SK-N-SH (cell line): ENCODE measurements around the gene PIP4P1. TPM values are rescaled to one million over a fixed set of nuclear protein-coding genes. Genes with fewer than 3 reads are reported as not detected.

Source experiments
- CTCF ChIA-PET: fragments of 300-600, 350-600 bp; formaldehyde crosslinking; extraction: SDS; loops from one replicate; lab custom pipeline; 2021; lab: Yijun Ruan, JAX
- POLR2A ChIA-PET: fragments of 350-600 bp; sonication (Branson Sonifier 250); formaldehyde crosslinking; extraction: SDS; loops from one replicate; lab custom pipeline; 2020; ENCODE audit warnings: antibody characterized with exemption, inconsistent platforms; lab: Yijun Ruan, JAX
- DNase-seq: peaks from one replicate; pipeline ENCODE4 v3.0.0; 2012
- H2AFZ ChIP-seq: fragments of 200-600 bp; sonication (generic); 2 replicates; pipeline ENCODE4 v1.8.1; 2016; ENCODE audit warnings: antibody characterized with exemption, mild to moderate bottlenecking, low read depth
- H3F3A ChIP-seq: fragments of 200-600 bp; sonication (generic); replicated peaks from 2 replicates; pipeline ENCODE3; 2016; ENCODE audit warnings: antibody characterized with exemption, mild to moderate bottlenecking; ENCODE audit not compliant: insufficient read depth
- H3K27ac ChIP-seq, 2 experiments: fragments of 200-500 bp in 1 of 2; fragments of 200-600 bp in 1 of 2; sonication (Bioruptor generic) in 1 of 2; sonication (generic), shearing (Covaris generic) in 1 of 2; 2 replicates each; pipeline versions ENCODE4 v1.5.1 to v1.6.1; 2014 to 2016; ENCODE audit warnings: low read depth in 2 of 2, inconsistent platforms in 1 of 2, low read length in 1 of 2, mild to moderate bottlenecking in 1 of 2, mixed read lengths in 1 of 2
- H3K27me3 ChIP-seq: fragments of 200-600 bp; sonication (generic), shearing (Covaris generic); 2 replicates; pipeline ENCODE4 v1.6.1; 2016; ENCODE audit warnings: mixed run types; ENCODE audit not compliant: insufficient read depth
- H3K36me3 ChIP-seq, 2 experiments: fragments of 200-500 bp in 1 of 2; fragments of 200-600 bp in 1 of 2; sonication (Bioruptor generic) in 1 of 2; sonication (generic) in 1 of 2; replicated peaks in 1 of 2; 2 replicates each; pipeline versions ENCODE3 to v1.5.1; 2014 to 2016; ENCODE audit warnings: low read length in 1 of 2, mild to moderate bottlenecking in 1 of 2; ENCODE audit not compliant: insufficient read depth in 2 of 2, control insufficient read depth in 1 of 2
- H3K4me1 ChIP-seq, 2 experiments: fragments of 200-500 bp in 1 of 2; fragments of 200-600 bp in 1 of 2; sonication (Bioruptor generic) in 1 of 2; sonication (generic), shearing (Covaris generic) in 1 of 2; 2 replicates each; pipeline versions ENCODE4 v1.5.1 to v1.6.1; 2014 to 2016; ENCODE audit warnings: low read depth in 1 of 2, low read length in 1 of 2, mixed run types in 1 of 2; ENCODE audit not compliant: insufficient read depth in 2 of 2, control insufficient read depth in 1 of 2
- H3K4me2 ChIP-seq: fragments of 200-600 bp; sonication (generic), shearing (Covaris generic); 2 replicates; pipeline ENCODE4 v1.6.1; 2017; ENCODE audit warnings: mixed run types
- H3K4me3 ChIP-seq, 2 experiments: fragments of 200-500 bp in 1 of 2; fragments of 200-600 bp in 1 of 2; sonication (Bioruptor generic) in 1 of 2; sonication (generic), shearing (Covaris generic) in 1 of 2; 2 replicates each; pipeline versions ENCODE4 v1.5.1 to v1.8.1; 2014 to 2016; ENCODE audit warnings: low read depth in 2 of 2, inconsistent platforms in 1 of 2, low read length in 1 of 2, mild to moderate bottlenecking in 1 of 2, mixed read lengths in 1 of 2, moderate library complexity in 1 of 2
- H3K79me2 ChIP-seq: fragments of 200-600 bp; sonication (generic); 2 replicates; pipeline ENCODE4 v1.8.1; 2017; ENCODE audit warnings: mild to moderate bottlenecking; ENCODE audit not compliant: insufficient read depth
- H3K9ac ChIP-seq: fragments of 200-600 bp; sonication (generic); 2 replicates; pipeline ENCODE4 v1.6.1; 2017; ENCODE audit warnings: mixed run types
- H3K9me2 ChIP-seq: fragments of 200-600 bp; sonication (generic); 2 replicates; pipeline ENCODE4 v1.6.1; 2017; ENCODE audit warnings: mixed run types
- H3K9me3 ChIP-seq: fragments of 200-600 bp; sonication (generic); 2 replicates; pipeline ENCODE4 v1.6.1; 2017; ENCODE audit warnings: mixed run types, mild to moderate bottlenecking, moderate library complexity
- H4K20me1 ChIP-seq: fragments of 200-600 bp; sonication (generic); 2 replicates; pipeline ENCODE4 v1.6.1; 2017; ENCODE audit warnings: mild to moderate bottlenecking, mixed run types; ENCODE audit not compliant: insufficient read depth
- CHD2 ChIP-seq: fragments of 150-350 bp; IDR thresholded peaks from 2 replicates; pipeline ENCODE4 v1.6.1; 2018; ENCODE audit warnings: low read length; ENCODE audit not compliant: partially characterized antibody
- EZH2phosphoT487 ChIP-seq: fragments of 200-600 bp; sonication (generic); IDR thresholded peaks from 2 replicates; pipeline ENCODE4 v1.6.1; 2017; ENCODE audit warnings: low read depth, mixed run types, mild to moderate bottlenecking, antibody characterized with exemption, moderate library complexity, borderline replicate concordance
- FOSL2 ChIP-seq: IDR thresholded peaks from 2 replicates; pipeline ENCODE4 v1.4.0; 2012; ENCODE audit warnings: low read depth, mild to moderate bottlenecking, moderate library complexity, borderline replicate concordance
- FOXJ3 ChIP-seq: sonication (generic); formaldehyde crosslinking; IDR thresholded peaks from 2 replicates; pipeline ENCODE4 v1.5.1; 2020; ENCODE audit warnings: mild to moderate bottlenecking, missing genetic modification reagents
- FOXM1 ChIP-seq: IDR thresholded peaks from 2 replicates; pipeline ENCODE4 v1.4.0; 2012; ENCODE audit warnings: low read depth, mild to moderate bottlenecking
- GABPA ChIP-seq: IDR thresholded peaks from 2 replicates; pipeline ENCODE4 v1.4.0; 2012; ENCODE audit warnings: low read depth, mild to moderate bottlenecking
- GATA2 ChIP-seq: sonication (generic); formaldehyde crosslinking; IDR thresholded peaks from 2 replicates; pipeline ENCODE4 v1.5.0; 2020; ENCODE audit warnings: mild to moderate bottlenecking, missing genetic modification reagents
- JUND ChIP-seq: IDR thresholded peaks from 2 replicates; pipeline ENCODE4 v1.4.0; 2012
- MAX ChIP-seq: IDR thresholded peaks from 2 replicates; pipeline ENCODE4 v1.4.0; 2012; ENCODE audit warnings: low read depth
- MEF2A ChIP-seq: IDR thresholded peaks from 2 replicates; pipeline ENCODE4 v1.4.0; 2012; ENCODE audit warnings: low read depth, borderline replicate concordance
- MXI1 ChIP-seq: IDR thresholded peaks from 2 replicates; pipeline ENCODE4 v1.6.1; 2012; ENCODE audit warnings: mild to moderate bottlenecking, low read depth, low read length, improper control_type of control experiment
- NRF1 ChIP-seq: IDR thresholded peaks from 2 replicates; pipeline ENCODE4 v1.6.1; 2012; ENCODE audit warnings: low read depth, mild to moderate bottlenecking, low read length
- PBX3 ChIP-seq: IDR thresholded peaks from 2 replicates; pipeline ENCODE4; 2012
- RAD21 ChIP-seq: IDR thresholded peaks from 2 replicates; pipeline ENCODE4 v1.6.1; 2012; ENCODE audit warnings: mild to moderate bottlenecking, low read length
- RCOR1 ChIP-seq: fragments of 150-350 bp; IDR thresholded peaks from 2 replicates; pipeline ENCODE4 v1.6.1; 2017; ENCODE audit warnings: antibody characterized with exemption, low read length
- RFX5 ChIP-seq: IDR thresholded peaks from 2 replicates; pipeline ENCODE4 v1.6.1; 2012; ENCODE audit warnings: mild to moderate bottlenecking, improper control_type of control experiment, low read length
- SMC3 ChIP-seq: IDR thresholded peaks from 2 replicates; pipeline ENCODE4 v1.6.1; 2012; ENCODE audit warnings: low read depth, low read length, improper control_type of control experiment
- TAF1 ChIP-seq: IDR thresholded peaks from 2 replicates; pipeline ENCODE4 v1.6.1; 2012; ENCODE audit warnings: low read depth, mild to moderate bottlenecking, low read length, moderate library complexity, borderline replicate concordance
- ZBTB33 ChIP-seq: IDR thresholded peaks from 2 replicates; pipeline ENCODE4 v1.4.0; 2012; ENCODE audit warnings: low read depth, borderline replicate concordance
- WGBS: methylation state at CpG from one replicate; pipeline ENCODE4 v1.1.6; 2017; ENCODE audit warnings: low lambda C conversion rate; 5-methylcytosine and 5-hydroxymethylcytosine counted together
- polyA plus RNA-seq, 3 experiments: library from polyadenylated mRNA; depleted of rRNA; stranded (reverse); fragments of >200 nt; gene quantifications; 2 replicates each; pipeline ENCODE4 v1.2.3, GENCODE V29; 2012

The PIP4P1 gene
- polyA plus RNA-seq, 1 of the 3 experiments (the other 2 are of a cell fraction) = 30.7 TPM

- CTCF ChIA-PET = interaction anchor here (2.0 kb wide), 1 partner anchor 12 kb away, joined by 7 read pairs; no protein-coding TSS in a partner anchor
- TF ChIP-seq JUND (peak; percentile 26; the same call in 1 of the 2 replicates), FOSL2 (peak; percentile 39; the same call in 1 of the 2 replicates), SMC3 (no peak)
- 69% methylated on average over 5 of the region's 5 CpGs for WGBS
- POLR2A ChIA-PET = no interaction called here
- peaks cover 0 to 7% of the 10 kb centered on the region in 2 experiments; a peak in 1 of 4 replicates for H3K4me1 ChIP-seq
- H3K9me3 ChIP-seq = no peaks in the 10 kb centered on the region
- H2AFZ ChIP-seq = peak overlapping the region; percentile 91
- peak overlapping the region; percentile 64; the same call in 1 of the 2 replicates for H3K4me2 ChIP-seq
- H3K9me2 ChIP-seq = no peaks in the 10 kb centered on the region
- no peaks in the 10 kb centered on the region for H4K20me1 ChIP-seq
- H3K79me2 ChIP-seq = no peaks in the 10 kb centered on the region
- H3K9ac ChIP-seq = no peak overlapping the region
- H3K27me3 ChIP-seq = no peaks in the 10 kb centered on the region
- no peak for DNase-seq
- H3K36me3 ChIP-seq = no peaks in the 10 kb centered on the region
- H3K27ac ChIP-seq = no peak overlapping the region
- H3F3A ChIP-seq = no peaks in the 10 kb centered on the region
- H3K4me3 ChIP-seq = no peak overlapping the region
Observed at GRCh38 chr14:20427231-20428009, 33.8 kb downstream of the PIP4P1 start.

GRCh38 chr14:20424851-20425250 lies 36.4 kb downstream of the PIP4P1 start:
- Histone ChIP-seq H3K4me1 (peaks cover 0 to 5% of the 10 kb centered on the region in 2 experiments; a peak in 1 of 4 replicates), H3K36me3 (no peaks in the 10 kb centered on the region), H3K4me3 (no peak overlapping the region), H3K27ac (no peak overlapping the region), H3K27me3 (no peaks in the 10 kb centered on the region; the same call in 1 of the 2 replicates), H2AFZ (0 out of 2 replicates have a peak overlapping the region, but pooled peaks have one; percentile 48), H3K9ac (no peak overlapping the region), H3K9me2 (no peaks in the 10 kb centered on the region), H3F3A (no peaks in the 10 kb centered on the region), H3K9me3 (no peaks in the 10 kb centered on the region), H3K79me2 (no peaks in the 10 kb centered on the region), H4K20me1 (no peaks in the 10 kb centered on the region), H3K4me2 (no peak overlapping the region)
- DNase-seq = no peak
- ChIA-PET CTCF (interaction anchor here (3.3 kb wide), 1 partner anchor 10 kb away, joined by 19 read pairs; the partner anchor contains the start of gene TEP1), POLR2A (no interaction called here)
- 10% methylated on average over 2 of the region's 2 CpGs for WGBS
- no peak for TF ChIP-seq NRF1
- TF ChIP-seq MEF2A = no peak
- TF ChIP-seq CHD2 = no peak
- TF ChIP-seq MXI1 = no peak
- TF ChIP-seq GATA2 (CRISPR knock-in tag) = no peak
- no peak for TF ChIP-seq SMC3
- TF ChIP-seq FOSL2 = no peak
- TF ChIP-seq TAF1 = no peak
- TF ChIP-seq RAD21 = no peak
- no peak for TF ChIP-seq EZH2phosphoT487
- no peak for TF ChIP-seq MAX
- no peak for TF ChIP-seq RFX5
- TF ChIP-seq RCOR1 = no peak
- no peak for TF ChIP-seq ZBTB33
- no peak for TF ChIP-seq FOXM1
- TF ChIP-seq FOXJ3 (CRISPR knock-in tag) = no peak
- no peak for TF ChIP-seq GABPA
- no peak for TF ChIP-seq PBX3
